ENCODE results near the gene SCT.

GRCh38 chr11:612961-613300 lies 14.1 kb downstream of the SCT start:
- TF ChIP-seq EZH2phosphoT487 (IDR thresholded peaks at IDR 0.05; ENCODE audit: insufficient read depth, low read depth) (no peak), EZH2 (IDR thresholded peaks at IDR 0.05; ENCODE audit: insufficient read depth, poor library complexity, severe bottlenecking) (no peak)

All from GM23248 (cell line).